IMR-90 (cell line): ENCODE measurements around the gene TUBB2B. TPM values are rescaled to one million over a fixed set of nuclear protein-coding genes. Genes with fewer than 3 reads are reported as not detected.
A peak's percentile ranks its signal among the peaks of the same experiment; 100 is the strongest.

Experiments used
- ATAC-seq: fragments of 200-7000 bp; cut with Tn5 transposase; 2 replicates; pipeline ENCODE4 v1.9.1; 2020; ENCODE audit warnings: low read depth, mild to moderate bottlenecking, moderate library complexity
- BruUV-seq: library from RNA; stranded (reverse); fragments of 400-500 nt; replicated peaks from 2 replicates; lab custom pipeline; 2021; lab: Mats Ljungman, UMichigan
- CTCF ChIA-PET: fragments of 300-600 bp; formaldehyde crosslinking; extraction: SDS; loops from one replicate; lab custom pipeline; 2021; ENCODE audit warnings: antibody characterized with exemption; lab: Yijun Ruan, JAX
- POLR2A ChIA-PET: fragments of 300-600 bp; sonication (Branson Sonifier 250); formaldehyde crosslinking; loops from one replicate; lab custom pipeline; 2022; ENCODE audit warnings: antibody characterized with exemption; ENCODE audit not compliant: unreplicated experiment; lab: Charles Lee
- DNase-seq: peaks from one replicate; pipeline ENCODE4 v3.0.0; 2013
- H2AFZ ChIP-seq: replicated peaks from 2 replicates; pipeline ENCODE3; 2013; ENCODE audit warnings: low read length, mild to moderate bottlenecking; ENCODE audit not compliant: poor library complexity
- H2AK5ac ChIP-seq: 2 replicates; pipeline ENCODE4 v1.6.1; 2013; ENCODE audit warnings: low read depth, low read length, inconsistent platforms
- H2AK9ac ChIP-seq: replicated peaks from 2 replicates; pipeline ENCODE3; 2013; ENCODE audit warnings: mild to moderate bottlenecking, low read depth, low read length, moderate library complexity; ENCODE audit not compliant: poor library complexity
- H2BK120ac ChIP-seq: 2 replicates; pipeline ENCODE4 v1.6.1; 2013; ENCODE audit warnings: low read depth, low read length, inconsistent platforms
- H2BK15ac ChIP-seq: 3 replicates; pipeline ENCODE4 v1.6.1; 2013; ENCODE audit warnings: low read depth, low read length, inconsistent platforms
- H2BK20ac ChIP-seq: 2 replicates; pipeline ENCODE4 v1.6.1; 2013; ENCODE audit warnings: low read depth, mild to moderate bottlenecking, inconsistent platforms, low read length, moderate library complexity
- H2BK5ac ChIP-seq: 2 replicates; pipeline ENCODE4 v1.6.1; 2013; ENCODE audit warnings: mild to moderate bottlenecking, low read depth, low read length, inconsistent platforms; ENCODE audit not compliant: poor library complexity, severe bottlenecking
- H3K14ac ChIP-seq: replicated peaks from 2 replicates; pipeline ENCODE4 v1.6.1; 2013; ENCODE audit warnings: low read depth, low read length, inconsistent platforms
- H3K18ac ChIP-seq: 2 replicates; pipeline ENCODE4 v1.6.1; 2013; ENCODE audit warnings: low read depth, low read length, control low read depth
- H3K23ac ChIP-seq: 2 replicates; pipeline ENCODE4 v1.6.1; 2013; ENCODE audit warnings: low read depth, low read length, inconsistent platforms
- H3K27ac ChIP-seq: 2 replicates; pipeline ENCODE4 v1.5.1; 2013; ENCODE audit warnings: mild to moderate bottlenecking, control low read depth, low read length; ENCODE audit not compliant: insufficient read depth
- H3K27me3 ChIP-seq: 2 replicates; pipeline ENCODE4 v1.6.1; 2013; ENCODE audit warnings: low read length; ENCODE audit not compliant: control insufficient read depth, insufficient read depth
- H3K36me3 ChIP-seq: 2 replicates; pipeline ENCODE4 v1.6.1; 2013; ENCODE audit warnings: low read length, mixed read lengths; ENCODE audit not compliant: control insufficient read depth, insufficient read depth
- H3K4ac ChIP-seq: 2 replicates; pipeline ENCODE4 v1.6.1; 2013; ENCODE audit warnings: low read depth, low read length, inconsistent platforms
- H3K4me1 ChIP-seq: 2 replicates; pipeline ENCODE4 v1.6.1; 2013; ENCODE audit warnings: low read length, mixed read lengths; ENCODE audit not compliant: control insufficient read depth, insufficient read depth
- H3K4me2 ChIP-seq: 2 replicates; pipeline ENCODE4 v1.6.1; 2013; ENCODE audit warnings: low read depth, mild to moderate bottlenecking, control low read depth, low read length, moderate library complexity
- H3K4me3 ChIP-seq: 2 replicates; pipeline ENCODE4 v1.5.1; 2013; ENCODE audit warnings: low read depth, mild to moderate bottlenecking, control low read depth, low read length, moderate library complexity; ENCODE audit not compliant: insufficient read depth
- H3K56ac ChIP-seq: 2 replicates; pipeline ENCODE4 v1.6.1; 2013; ENCODE audit warnings: low read length, inconsistent platforms; ENCODE audit not compliant: insufficient read depth; ENCODE audit errors: extremely low read depth
- H3K79me1 ChIP-seq, 2 experiments: 2 replicates each; pipeline ENCODE4 v1.6.1; 2013; ENCODE audit warnings: low read length in 2 of 2, inconsistent platforms in 1 of 2, low read depth in 1 of 2
- H3K9ac ChIP-seq: 2 replicates; pipeline ENCODE4 v1.6.1; 2013; ENCODE audit warnings: low read depth, low read length, control low read depth
- H3K9me1 ChIP-seq: 2 replicates; pipeline ENCODE4 v1.6.1; 2013; ENCODE audit warnings: low read length, inconsistent platforms; ENCODE audit not compliant: insufficient read depth
- H3K9me3 ChIP-seq: 2 replicates; pipeline ENCODE4 v1.6.1; 2013; ENCODE audit warnings: low read length; ENCODE audit not compliant: control insufficient read depth, insufficient read depth
- H4K20me1 ChIP-seq: 2 replicates; pipeline ENCODE4 v1.6.1; 2013; ENCODE audit warnings: low read length, inconsistent platforms; ENCODE audit not compliant: insufficient read depth
- H4K5ac ChIP-seq: 2 replicates; pipeline ENCODE4 v1.6.1; 2013; ENCODE audit warnings: mild to moderate bottlenecking, low read depth, low read length, control low read depth
- H4K8ac ChIP-seq, 2 experiments: 2 replicates each; pipeline ENCODE4 v1.6.1; 2013; ENCODE audit warnings: low read depth in 2 of 2, low read length in 2 of 2, control low read depth in 1 of 2, inconsistent platforms in 1 of 2
- H4K91ac ChIP-seq: 2 replicates; pipeline ENCODE4 v1.6.1; 2013; ENCODE audit warnings: low read depth, low read length, inconsistent platforms; ENCODE audit not compliant: insufficient read depth
- BHLHE40 ChIP-seq: fragments of 150-350 bp; IDR thresholded peaks from 2 replicates; pipeline ENCODE4 v1.6.1; 2016; ENCODE audit warnings: mild to moderate bottlenecking, low read depth, low read length
- CEBPB ChIP-seq: IDR thresholded peaks from 2 replicates; pipeline ENCODE4 v1.6.1; 2012; ENCODE audit warnings: low read depth, low read length, improper control_type of control experiment
- CHD1 ChIP-seq: IDR thresholded peaks from 2 replicates; pipeline ENCODE4 v1.6.1; 2012; ENCODE audit warnings: low read depth, low read length, improper control_type of control experiment
- FOS ChIP-seq: fragments of 150-350 bp; IDR thresholded peaks from 2 replicates; pipeline ENCODE4 v1.6.1; 2016; ENCODE audit warnings: low read depth, low read length
- MAFK ChIP-seq: IDR thresholded peaks from 2 replicates; pipeline ENCODE4 v1.6.1; 2012; ENCODE audit warnings: low read depth, low read length, improper control_type of control experiment
- MAZ ChIP-seq: IDR thresholded peaks from 2 replicates; pipeline ENCODE4 v1.6.1; 2012; ENCODE audit warnings: low read depth, mild to moderate bottlenecking, low read length, improper control_type of control experiment, moderate library complexity, borderline replicate concordance
- MXI1 ChIP-seq: IDR thresholded peaks from 2 replicates; pipeline ENCODE4 v1.6.1; 2012; ENCODE audit warnings: low read depth, mild to moderate bottlenecking, low read length, moderate library complexity, borderline replicate concordance
- NFE2L2 ChIP-seq: fragments of 150-350 bp; IDR thresholded peaks from 2 replicates; pipeline ENCODE4 v1.6.1; 2016; ENCODE audit warnings: low read depth, mild to moderate bottlenecking, low read length
- RAD21 ChIP-seq: IDR thresholded peaks from 2 replicates; pipeline ENCODE4 v1.6.1; 2012; ENCODE audit warnings: low read length, improper control_type of control experiment
- RCOR1 ChIP-seq: IDR thresholded peaks from 2 replicates; pipeline ENCODE4 v1.6.1; 2012; ENCODE audit warnings: mild to moderate bottlenecking, low read length, improper control_type of control experiment; ENCODE audit not compliant: insufficient replicate concordance
- RFX5 ChIP-seq: IDR thresholded peaks from 2 replicates; pipeline ENCODE4 v1.8.0; 2012; ENCODE audit warnings: low read depth, mild to moderate bottlenecking, low read length, moderate library complexity
- SMC3 ChIP-seq: fragments of 150-350 bp; IDR thresholded peaks from 2 replicates; pipeline ENCODE4 v1.6.1; 2016; ENCODE audit warnings: low read depth, mild to moderate bottlenecking, antibody characterized with exemption, low read length, moderate library complexity
- USF2 ChIP-seq: fragments of 150-350 bp; IDR thresholded peaks from 2 replicates; pipeline ENCODE4 v1.6.1; 2017; ENCODE audit warnings: mild to moderate bottlenecking, antibody characterized with exemption, low read length, low read depth
- WGBS, 2 experiments: methylation state at CpG; one replicate each; pipeline versions ENCODE4 v1.1.5 to v1.1.7; 2013; ENCODE audit warnings: missing lambda C conversion rate in 2 of 2; ENCODE audit not compliant: insufficient read length in 1 of 2; ENCODE audit errors: extremely low coverage in 2 of 2; 5-methylcytosine and 5-hydroxymethylcytosine counted together
- dilution Hi-C: fragments of 300-500 bp; cut with HindIII; formaldehyde crosslinking; loops from one replicate; pipeline ENCODE4 v1.14.3; 2018; ENCODE audit warnings: low sequenced_read_pairs; ENCODE audit not compliant: unreplicated experiment
- in situ Hi-C: fragments of 300-500 bp; cut with MboI; formaldehyde crosslinking; loops from 3 replicates; pipeline ENCODE4 v1.14.3; 2019; ENCODE audit warnings: low sequenced_read_pairs, inconsistent platforms, mixed read lengths
- intact Hi-C: fragments of 100-400 bp; cut with micrococcal nuclease; formaldehyde crosslinking; loops from 2 replicates; pipeline ENCODE4 v1.10.0; 2022
- polyA plus RNA-seq, 3 experiments: library from polyadenylated mRNA; depleted of rRNA; stranded (reverse); fragments of >200 nt; gene quantifications; 2 replicates each; pipeline ENCODE4 v1.2.3, GENCODE V29; 2012; ENCODE audit warnings: low replicate concordance in 1 of 3
- total RNA-seq: library from RNA; depleted of rRNA; stranded (reverse); fragments of >200 nt; gene quantifications from 2 replicates; pipeline ENCODE4 v1.2.3, GENCODE V29; 2012
- TF ChIP-seq, protein P1 (sequence below): conservative IDR thresholded peaks from 2 replicates; pipeline ENCODE4 v1.5.1; 2012; ENCODE audit warnings: mild to moderate bottlenecking, low read depth, low read length, improper control_type of control experiment

The TUBB2B gene
- total and polyA plus RNA-seq, 2 of the 4 experiments (the other 2 are of a cell fraction): 13.6 to 21.1 TPM

GRCh38 chr6:3229566-3230178 lies 2.2 kb upstream of the TUBB2B start:
- peak overlapping the region; percentile 84; the same call in 1 of the 2 replicates for H3K23ac ChIP-seq
- H2AK5ac ChIP-seq: 0 out of 2 replicates have a peak overlapping the region, but pooled peaks have one; percentile 21
- ChIA-PET POLR2A (interaction anchor here (1.5 kb wide), 1 partner anchor 17 kb away, joined by 4 read pairs; no protein-coding TSS in a partner anchor), CTCF (interaction anchor here (0.8 to 1.1 kb wide), 2 partner anchors 22 to 53 kb away, joined by 3 read pairs; no protein-coding TSS in a partner anchor)
- dilution Hi-C loops: no loop called here
- BruUV-seq: no TSS peak
- DNase-seq (no peak), ATAC-seq (no peak)
- no peak overlapping the region for H3K27ac ChIP-seq
- H2BK5ac ChIP-seq: no peak overlapping the region
- peak overlapping the region; percentile 25 for H2AK9ac ChIP-seq
- H3K9me1 ChIP-seq: peaks cover 7% of the 10 kb centered on the region; the same call in 1 of the 2 replicates
- peak overlapping the region; percentile 16 for H2AFZ ChIP-seq
- no peak overlapping the region for H2BK15ac ChIP-seq
- H3K4me2 ChIP-seq: peak overlapping the region; percentile 1; the same call in 1 of the 2 replicates
- in situ Hi-C loops: no loop called here
- H3K27me3 ChIP-seq: peaks cover 44% of the 10 kb centered on the region
- WGBS, 2 experiments: 17% methylated on average over 7 of the region's 28 CpGs; no CpG with 5 or more reads in 1 of the 2 experiments
- H4K8ac ChIP-seq: no peak overlapping the region
- H3K4me3 ChIP-seq: no peak overlapping the region
- peaks cover 0 to 4% of the 10 kb centered on the region in 2 experiments; a peak in 1 of 4 replicates for H3K79me1 ChIP-seq
- no peak overlapping the region for H3K9ac ChIP-seq
- H2BK120ac ChIP-seq: no peak overlapping the region
- no peak overlapping the region for H3K4ac ChIP-seq
- no peak overlapping the region for H3K14ac ChIP-seq
- no peak overlapping the region for H4K5ac ChIP-seq
- intact Hi-C loops: no loop called here
- no peaks in the 10 kb centered on the region for H3K36me3 ChIP-seq
- peaks cover 3% of the 10 kb centered on the region; the same call in 1 of the 2 replicates for H3K4me1 ChIP-seq
- no peak overlapping the region for H3K56ac ChIP-seq
- H3K9me3 ChIP-seq: peaks cover 2% of the 10 kb centered on the region; the same call in 1 of the 2 replicates
- H4K91ac ChIP-seq: no peak overlapping the region
- no peak overlapping the region for H2BK20ac ChIP-seq
- H3K18ac ChIP-seq: no peak overlapping the region
- peaks cover 9% of the 10 kb centered on the region; the same call in 1 of the 2 replicates for H4K20me1 ChIP-seq
- TF ChIP-seq RFX5 (no peak), USF2 (no peak), NFE2L2 (no peak), BHLHE40 (no peak), CEBPB (no peak), FOS (no peak), CHD1 (no peak), SMC3 (no peak), MAZ (no peak), RAD21 (no peak), MAFK (no peak), RCOR1 (no peak), MXI1 (no peak)
- TF ChIP-seq, protein P1, sequence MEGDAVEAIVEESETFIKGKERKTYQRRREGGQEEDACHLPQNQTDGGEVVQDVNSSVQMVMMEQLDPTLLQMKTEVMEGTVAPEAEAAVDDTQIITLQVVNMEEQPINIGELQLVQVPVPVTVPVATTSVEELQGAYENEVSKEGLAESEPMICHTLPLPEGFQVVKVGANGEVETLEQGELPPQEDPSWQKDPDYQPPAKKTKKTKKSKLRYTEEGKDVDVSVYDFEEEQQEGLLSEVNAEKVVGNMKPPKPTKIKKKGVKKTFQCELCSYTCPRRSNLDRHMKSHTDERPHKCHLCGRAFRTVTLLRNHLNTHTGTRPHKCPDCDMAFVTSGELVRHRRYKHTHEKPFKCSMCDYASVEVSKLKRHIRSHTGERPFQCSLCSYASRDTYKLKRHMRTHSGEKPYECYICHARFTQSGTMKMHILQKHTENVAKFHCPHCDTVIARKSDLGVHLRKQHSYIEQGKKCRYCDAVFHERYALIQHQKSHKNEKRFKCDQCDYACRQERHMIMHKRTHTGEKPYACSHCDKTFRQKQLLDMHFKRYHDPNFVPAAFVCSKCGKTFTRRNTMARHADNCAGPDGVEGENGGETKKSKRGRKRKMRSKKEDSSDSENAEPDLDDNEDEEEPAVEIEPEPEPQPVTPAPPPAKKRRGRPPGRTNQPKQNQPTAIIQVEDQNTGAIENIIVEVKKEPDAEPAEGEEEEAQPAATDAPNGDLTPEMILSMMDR: no peak
